ENCODE measurements around the gene ASMTL. TPM values are rescaled to one million over a fixed set of nuclear protein-coding genes. Genes with fewer than 3 reads are reported as not detected.
A peak's percentile ranks its signal among the peaks of the same experiment; 100 is the strongest.
"Not testable (repeated sequence)": the region's sequence is repeated elsewhere in the genome, so short reads cannot be mapped to it uniquely, and the experiment has no call there.

Gene ASMTL
- total RNA-seq, 2 donors from 2014 or later: 30.8 to 43.5 TPM

GRCh38 chrX:1485033-1485432 lies 32.3 kb upstream of the ASMTL start:
- no peak for TF ChIP-seq CTCF (IDR thresholded peaks at IDR 0.05)
- Histone ChIP-seq H3K27ac (no peak overlapping the region), H3K36me3 (no peaks in the 10 kb centered on the region), H3K9me3 (no peaks in the 10 kb centered on the region), H3K4me3 (no peak overlapping the region), H3K4me1 (ENCODE audit: control insufficient read depth in 1 of 2, low read depth in 2 of 2) (peaks cover 0 to 5% of the 10 kb centered on the region in 2 donors), H3K27me3 (replicated peaks; ENCODE audit: insufficient read depth) (no peaks in the 10 kb centered on the region)
- DNase-seq (ENCODE audit: low spot score) (no peak), ATAC-seq (ENCODE audit: insufficient number of reproducible peaks, low FRiP score, low read depth) (no peak)

- no peak for TF ChIP-seq CTCF (IDR thresholded peaks at IDR 0.05)
- Histone ChIP-seq H3K27ac (no peak overlapping the region), H3K36me3 (no peaks in the 10 kb centered on the region), H3K4me1 (ENCODE audit: control insufficient read depth in 1 of 2, low read depth in 2 of 2) (peaks cover 0 to 5% of the 10 kb centered on the region in 2 donors), H3K9me3 (no peaks in the 10 kb centered on the region), H3K4me3 (no peak overlapping the region), H3K27me3 (replicated peaks; ENCODE audit: insufficient read depth) (no peaks in the 10 kb centered on the region)
- ATAC-seq (ENCODE audit: insufficient number of reproducible peaks, low FRiP score, low read depth): no peak
- DNase-seq (ENCODE audit: low spot score): no peak
These were observed 31.9 kb upstream of the ASMTL start for GRCh38 chrX:1484638-1485019.

- Histone ChIP-seq H3K4me3 (no peak overlapping the region), H3K27ac (no peak overlapping the region), H3K9me3 (no peaks in the 10 kb centered on the region), H3K36me3 (no peaks in the 10 kb centered on the region), H3K27me3 (replicated peaks; ENCODE audit: insufficient read depth) (no peaks in the 10 kb centered on the region), H3K4me1 (ENCODE audit: control insufficient read depth in 1 of 2, low read depth in 2 of 2) (peaks cover 0 to 5% of the 10 kb centered on the region in 2 donors)
- ATAC-seq (ENCODE audit: insufficient number of reproducible peaks, low FRiP score, low read depth) (no peak), DNase-seq (ENCODE audit: low spot score) (no peak)
- no peak for TF ChIP-seq CTCF (IDR thresholded peaks at IDR 0.05)
These were observed 31.3 kb upstream of the ASMTL start for GRCh38 chrX:1483843-1484637.

DNA sequence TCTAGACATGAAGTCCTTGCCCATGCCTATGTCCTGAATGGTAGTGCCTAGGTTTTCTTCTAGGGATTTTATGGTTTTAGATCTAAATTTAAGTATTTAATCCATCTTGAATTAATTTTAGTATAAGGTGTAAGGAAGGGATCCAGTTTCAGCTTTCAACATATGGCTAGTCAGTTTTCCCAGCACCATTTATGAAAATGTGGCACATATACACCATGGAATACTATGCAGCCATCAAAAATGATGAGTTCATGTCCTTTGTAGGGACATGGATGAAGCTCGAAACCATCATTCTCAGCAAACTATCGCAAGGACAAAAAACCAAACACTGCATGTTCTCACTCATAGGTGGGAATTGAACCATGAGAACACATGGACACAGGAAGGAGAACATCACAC lies 29.8 kb upstream of the ASMTL start:
- H3K36me3 ChIP-seq; ATAC-seq (ENCODE audit: insufficient number of reproducible peaks, low FRiP score, low read depth); H3K4me3 ChIP-seq; H3K4me1 ChIP-seq (ENCODE audit: control insufficient read depth in 1 of 2, low read depth in 2 of 2); H3K9me3 ChIP-seq; H3K27ac ChIP-seq; H3K27me3 ChIP-seq (replicated peaks; ENCODE audit: insufficient read depth); DNase-seq (ENCODE audit: low spot score): not testable (repeated sequence)

DNA sequence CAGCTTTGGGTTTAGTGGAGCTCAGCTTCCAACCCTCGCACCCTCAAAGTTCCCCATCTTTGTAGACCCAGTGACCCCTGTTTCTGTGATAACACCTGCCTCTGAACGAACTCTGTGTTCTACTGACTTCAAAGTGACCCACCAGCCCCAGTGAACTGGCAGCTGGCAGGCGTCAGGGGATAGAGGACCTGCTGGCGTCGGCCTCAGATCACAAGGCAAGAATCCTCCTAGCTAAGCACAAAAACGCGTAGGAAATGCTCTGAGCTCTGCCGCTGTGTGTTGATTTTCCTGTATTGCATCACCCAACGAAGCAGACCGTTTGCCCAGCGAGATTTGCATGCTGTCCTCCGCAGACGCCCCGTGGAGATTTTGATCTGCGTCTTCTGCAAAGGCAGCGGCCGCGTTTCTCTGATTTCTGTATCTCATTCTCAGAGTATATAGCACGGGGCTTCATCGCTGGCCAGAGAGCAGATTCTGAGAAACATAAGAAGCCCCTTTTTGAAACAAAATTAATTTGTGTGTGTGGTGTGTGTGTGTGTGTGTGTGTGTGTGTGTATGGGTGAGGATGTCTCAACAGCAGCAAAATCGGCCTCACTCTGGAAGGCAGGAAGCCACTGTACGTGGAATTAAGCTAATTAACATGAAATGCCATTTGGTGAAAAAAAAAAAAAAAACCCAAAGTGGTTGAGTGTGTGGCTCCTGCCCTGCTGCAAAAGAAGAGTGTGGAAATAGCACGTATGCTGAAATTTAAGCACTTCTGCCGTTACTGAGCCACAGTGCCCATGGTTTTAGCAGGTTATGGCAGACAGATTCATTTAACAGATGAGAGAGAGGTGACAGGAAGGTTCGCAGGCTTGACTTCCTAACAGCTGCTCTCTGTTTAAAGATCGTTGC lies 29.2 kb upstream of the ASMTL start:
- H3K9me3 ChIP-seq: no peaks in the 10 kb centered on the region
- H3K4me1 ChIP-seq (ENCODE audit: control insufficient read depth in 1 of 2, low read depth in 2 of 2): peaks cover 0 to 5% of the 10 kb centered on the region in 2 donors
- H3K36me3 ChIP-seq: no peaks in the 10 kb centered on the region
- TF ChIP-seq CTCF (IDR thresholded peaks at IDR 0.05): no peak
- no peak for ATAC-seq (ENCODE audit: insufficient number of reproducible peaks, low FRiP score, low read depth)
- peak overlapping the region in 1 of 2 donors; percentile 3 for H3K27ac ChIP-seq
- no peaks in the 10 kb centered on the region for H3K27me3 ChIP-seq (replicated peaks; ENCODE audit: insufficient read depth)
- peak overlapping the region; percentile 43 for H3K4me3 ChIP-seq
- no peak for DNase-seq (ENCODE audit: low spot score)

Measured in thoracic aorta (tissue), 2 donors.